OCI-LY3 (cell line): Measurements from ENCODE around the gene DTHD1.

ENCODE experiments used
- H2AFZ ChIP-seq: fragments of 200-600, 300-600 bp; shearing (Covaris generic); 2 replicates; pipeline ENCODE4 v1.6.0; 2014; ENCODE audit warnings: antibody characterized with exemption, low read depth, low read length
- H3K27ac ChIP-seq: fragments of 200-600, 300-600 bp; sonication (generic); 2 replicates; pipeline ENCODE4 v1.5.1; 2014; ENCODE audit warnings: mild to moderate bottlenecking, low read length, moderate library complexity, mixed read lengths
- H3K27me3 ChIP-seq: fragments of 200-600, 300-600 bp; sonication (generic); 2 replicates; pipeline ENCODE4 v1.6.1; 2014; ENCODE audit warnings: low read depth, low read length, mixed read lengths
- H3K36me3 ChIP-seq: fragments of 200-600, 300-600 bp; sonication (generic); replicated peaks from 2 replicates; pipeline ENCODE3; 2014; ENCODE audit warnings: low read depth, low read length, mixed read lengths
- H3K4me1 ChIP-seq: fragments of 300-600, 200-600 bp; sonication (generic); 2 replicates; pipeline ENCODE4 v1.6.1; 2014; ENCODE audit warnings: low read length, mixed read lengths
- H3K4me2 ChIP-seq: fragments of 200-600, 300-600 bp; sonication (generic); 2 replicates; pipeline ENCODE4 v1.6.1; 2014; ENCODE audit warnings: low read length, mixed read lengths
- H3K4me3 ChIP-seq: fragments of 300-600, 200-600 bp; sonication (generic); 2 replicates; pipeline ENCODE4 v1.5.1; 2014; ENCODE audit warnings: antibody characterized with exemption, mild to moderate bottlenecking, low read length, moderate library complexity
- H3K79me2 ChIP-seq: fragments of 300-600, 200-600 bp; shearing (Covaris generic); 2 replicates; pipeline ENCODE4 v1.6.1; 2014; ENCODE audit warnings: mild to moderate bottlenecking, low read length, mixed read lengths
- H3K9ac ChIP-seq: fragments of 300-600, 200-600 bp; shearing (Covaris generic); 2 replicates; pipeline ENCODE4 v1.6.0; 2014; ENCODE audit warnings: mild to moderate bottlenecking, low read length, moderate library complexity
- H3K9me3 ChIP-seq: fragments of 200-600, 300-600 bp; shearing (Covaris generic); 2 replicates; pipeline ENCODE4 v1.6.1; 2014; ENCODE audit warnings: low read length, mixed read lengths; ENCODE audit not compliant: insufficient read depth
- H4K20me1 ChIP-seq: fragments of 200-600, 300-600 bp; sonication (generic); 2 replicates; pipeline ENCODE4 v1.6.1; 2016; ENCODE audit warnings: low read length, mixed read lengths; ENCODE audit not compliant: insufficient read depth
- CTCF ChIP-seq: fragments of 200-600, 300-600 bp; sonication (generic); IDR thresholded peaks from 2 replicates; pipeline ENCODE4 v1.5.1; 2014; ENCODE audit warnings: antibody characterized with exemption, low read length, low read depth
- EZH2phosphoT487 ChIP-seq: fragments of 200-600 bp; shearing (Covaris generic); IDR thresholded peaks from 2 replicates; pipeline ENCODE4 v1.6.1; 2018; ENCODE audit warnings: antibody characterized with exemption, mixed run types, low read depth

Gene DTHD1

GRCh38 chr4:36328130-36328529 is 46.7 kb downstream of the DTHD1 start:
- Histone ChIP-seq H3K79me2 (no peaks in the 10 kb centered on the region), H3K9me3 (no peaks in the 10 kb centered on the region), H3K27ac (peak overlapping the region; percentile 20; the same call in 1 of the 2 replicates), H3K27me3 (no peaks in the 10 kb centered on the region), H2AFZ (peak overlapping the region; percentile 35; the same call in 1 of the 2 replicates), H4K20me1 (no peaks in the 10 kb centered on the region), H3K9ac (no peak overlapping the region), H3K36me3 (no peaks in the 10 kb centered on the region), H3K4me1 (peaks cover 80% of the 10 kb centered on the region), H3K4me2 (no peak overlapping the region), H3K4me3 (no peak overlapping the region)
- TF ChIP-seq EZH2phosphoT487 (no peak), CTCF (no peak)

DNA sequence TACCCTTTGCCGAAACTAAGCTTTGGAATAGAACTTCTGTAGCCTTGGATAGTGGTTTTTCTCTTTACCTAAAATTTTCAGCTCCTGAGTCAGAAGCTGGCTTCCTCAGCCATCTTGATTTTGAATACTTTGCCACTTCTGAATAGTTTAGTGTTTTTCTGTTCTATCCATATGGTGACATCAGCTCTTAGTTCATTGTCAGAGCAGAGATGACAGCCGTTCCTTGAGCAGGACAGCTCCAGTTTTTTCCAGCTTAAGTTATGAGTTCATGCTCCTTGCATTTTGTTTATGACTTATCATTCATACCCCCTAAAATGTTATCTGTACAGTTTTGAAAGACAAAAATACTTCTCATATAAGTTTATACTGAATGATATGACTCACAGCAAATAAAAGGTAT is 47.8 kb downstream of the DTHD1 start:
- H2AFZ ChIP-seq: no peak overlapping the region

DNA sequence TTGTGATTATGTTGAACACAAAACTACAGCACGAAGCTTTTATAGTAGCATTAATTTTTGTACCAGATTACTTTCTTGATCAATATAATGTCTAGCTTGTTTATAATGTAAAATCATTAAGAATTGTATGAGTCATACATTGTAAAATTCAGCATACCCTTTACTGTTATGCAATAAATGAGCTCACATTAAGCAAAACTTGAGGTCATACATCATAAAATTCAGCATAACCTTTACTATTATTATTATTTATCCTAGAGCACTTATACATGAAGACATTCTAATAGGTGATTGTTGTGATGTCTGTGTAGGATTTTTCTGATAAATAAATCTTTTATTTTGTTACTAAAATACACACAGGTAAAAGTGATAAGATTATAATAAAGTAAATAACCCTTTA is 49.4 kb downstream of the DTHD1 start:
- no peaks in the 10 kb centered on the region for H3K9me3 ChIP-seq
- TF ChIP-seq CTCF (no peak), EZH2phosphoT487 (no peak)

More for the DNA sequence above, 47.8 kb downstream of the DTHD1 start:
- no peak overlapping the region for H3K9ac ChIP-seq
- H4K20me1 ChIP-seq: no peaks in the 10 kb centered on the region
- no peaks in the 10 kb centered on the region for H3K79me2 ChIP-seq
- H3K36me3 ChIP-seq: no peaks in the 10 kb centered on the region
- peak overlapping the region; percentile 45; the same call in 1 of the 2 replicates for H3K4me2 ChIP-seq
- H3K27me3 ChIP-seq: no peaks in the 10 kb centered on the region
- H3K4me3 ChIP-seq: no peak overlapping the region
- peak overlapping the region; percentile 20 for H3K27ac ChIP-seq
- TF ChIP-seq EZH2phosphoT487 (no peak), CTCF (no peak)
- peaks cover 80% of the 10 kb centered on the region for H3K4me1 ChIP-seq
- no peaks in the 10 kb centered on the region for H3K9me3 ChIP-seq

DNA sequence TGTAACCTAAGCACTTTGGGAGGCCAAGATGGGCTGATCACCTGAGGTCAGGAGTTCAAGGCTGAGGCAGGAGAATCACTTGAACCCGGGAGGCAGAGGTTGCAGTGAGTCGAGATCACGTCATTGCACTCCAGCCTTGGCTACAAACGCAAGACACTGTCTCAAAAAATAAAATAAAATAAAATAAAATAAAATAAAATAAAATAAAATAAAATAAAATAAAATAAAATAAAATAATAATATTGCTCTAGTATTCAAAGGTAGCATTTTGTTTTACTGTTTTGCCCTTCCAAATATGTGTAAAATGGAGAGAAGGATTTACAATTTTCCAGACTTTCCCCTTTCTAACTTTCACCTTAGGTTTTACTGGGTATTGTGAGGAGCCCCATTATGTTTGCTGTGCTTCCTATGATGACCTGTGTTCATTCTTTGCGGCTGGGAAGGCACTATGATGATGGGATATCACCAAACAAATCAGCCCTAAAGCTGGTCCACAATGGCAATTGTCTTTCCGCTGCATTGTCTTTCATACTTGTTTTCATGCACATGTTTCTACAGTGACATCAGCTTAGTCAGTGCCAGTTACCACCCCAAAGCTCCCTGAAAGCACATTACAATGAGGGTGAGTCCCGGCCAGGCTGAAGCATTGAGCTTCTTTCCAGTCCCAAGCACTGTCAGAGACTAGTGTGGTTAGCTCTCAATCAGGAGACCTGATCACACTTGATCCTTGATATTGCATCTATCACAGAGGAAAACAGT is 50.8 kb downstream of the DTHD1 start:
- Histone ChIP-seq H3K4me1 (peaks cover 54% of the 10 kb centered on the region), H3K9ac (peak overlapping the region; percentile 59), H2AFZ (no peak overlapping the region; the same call in 1 of the 2 replicates), H3K4me3 (peak overlapping the region; percentile 51), H3K27me3 (no peaks in the 10 kb centered on the region), H3K27ac (peak overlapping the region; percentile 93), H4K20me1 (no peaks in the 10 kb centered on the region), H3K79me2 (no peaks in the 10 kb centered on the region), H3K9me3 (no peaks in the 10 kb centered on the region), H3K36me3 (no peaks in the 10 kb centered on the region), H3K4me2 (peak overlapping the region; percentile 70)
- TF ChIP-seq EZH2phosphoT487: no peak
- TF ChIP-seq CTCF: no peak

More for the DNA sequence above, 49.4 kb downstream of the DTHD1 start:
- no peaks in the 10 kb centered on the region for H3K36me3 ChIP-seq
- no peaks in the 10 kb centered on the region for H3K79me2 ChIP-seq
- H3K27me3 ChIP-seq: no peaks in the 10 kb centered on the region
- H3K27ac ChIP-seq: 0 out of 2 replicates have a peak overlapping the region, but pooled peaks have one; percentile 28
- no peak overlapping the region for H3K9ac ChIP-seq
- no peaks in the 10 kb centered on the region for H4K20me1 ChIP-seq
- no peak overlapping the region for H3K4me3 ChIP-seq
- H2AFZ ChIP-seq: no peak overlapping the region
- H3K4me1 ChIP-seq: peaks cover 64% of the 10 kb centered on the region
- peak overlapping the region; percentile 45 for H3K4me2 ChIP-seq
